Prostate gland (tissue), 2 donors: ENCODE results near the gene IL19. TPM values are rescaled to one million over a fixed set of nuclear protein-coding genes. Genes with fewer than 3 reads are reported as not detected.

Source experiments
- DNase-seq: peaks from one replicate; pipeline ENCODE4 v3.0.0-alpha.2; 2019; ENCODE audit warnings: low spot score
- H3K27ac ChIP-seq, 2 donors: fragments of 200-600 bp; sonication (generic); 2 replicates each; pipeline ENCODE4 v1.5.1; 2017 to 2019
- H3K27me3 ChIP-seq: fragments of 200-600 bp; sonication (generic); replicated peaks from 2 replicates; pipeline ENCODE4 v1.5.1; 2019; ENCODE audit not compliant: insufficient read depth
- H3K36me3 ChIP-seq, 2 donors: fragments of 200-600 bp; sonication (generic); 1 replicate in 1 of 2; 2 replicates in 1 of 2; pipeline versions ENCODE4 v1.5.1 to v1.8.1; 2017 to 2019
- H3K4me1 ChIP-seq: fragments of 200-600 bp; sonication (generic); replicated peaks from 2 replicates; pipeline ENCODE4 v1.5.1; 2019
- H3K4me3 ChIP-seq, 2 donors: fragments of 200-600 bp; sonication (generic); 2 replicates each; pipeline ENCODE4 v1.5.1; 2017 to 2019
- H3K9me3 ChIP-seq: fragments of 200-600 bp; sonication (generic); 2 replicates; pipeline ENCODE4 v1.5.1; 2017
- POLR2A ChIP-seq: fragments of 450-650 bp; IDR thresholded peaks from one replicate; pipeline ENCODE4 v1.6.1; 2016; ENCODE audit warnings: antibody characterized with exemption, mild to moderate bottlenecking
- POLR2AphosphoS5 ChIP-seq: sonication (generic); formaldehyde crosslinking; IDR thresholded peaks from one replicate; pipeline ENCODE4 v1.6.1; 2017; ENCODE audit warnings: antibody characterized with exemption
- WGBS: methylation state at CpG from one replicate; pipeline ENCODE4 v1.1.5; 2018; 5-methylcytosine and 5-hydroxymethylcytosine counted together
- intact Hi-C: fragments of 100-400 bp; cut with DNase I; formaldehyde crosslinking; loops from one replicate; pipeline ENCODE4 v1.14.2; 2022
- total RNA-seq, 2 donors: library from RNA; depleted of rRNA; stranded (reverse); fragments of >200 nt; gene quantifications; one replicate each; pipeline ENCODE4 v1.1.0, GENCODE V29; 2016
- TF ChIP-seq, protein P1 (sequence below), 4 experiments: fragments of 200-600 bp in 2 of 4; fragments of 450-650 bp in 2 of 4; sonication (generic) in 2 of 4; IDR thresholded peaks; 1 replicate in 3 of 4; 2 replicates in 1 of 4; pipeline ENCODE4 v1.5.1; 2016 to 2019; ENCODE audit warnings: antibody characterized with exemption in 4 of 4, mild to moderate bottlenecking in 2 of 4, moderate library complexity in 2 of 4

The IL19 gene, protein sequence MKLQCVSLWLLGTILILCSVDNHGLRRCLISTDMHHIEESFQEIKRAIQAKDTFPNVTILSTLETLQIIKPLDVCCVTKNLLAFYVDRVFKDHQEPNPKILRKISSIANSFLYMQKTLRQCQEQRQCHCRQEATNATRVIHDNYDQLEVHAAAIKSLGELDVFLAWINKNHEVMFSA
- not detected for total RNA-seq

DNA sequence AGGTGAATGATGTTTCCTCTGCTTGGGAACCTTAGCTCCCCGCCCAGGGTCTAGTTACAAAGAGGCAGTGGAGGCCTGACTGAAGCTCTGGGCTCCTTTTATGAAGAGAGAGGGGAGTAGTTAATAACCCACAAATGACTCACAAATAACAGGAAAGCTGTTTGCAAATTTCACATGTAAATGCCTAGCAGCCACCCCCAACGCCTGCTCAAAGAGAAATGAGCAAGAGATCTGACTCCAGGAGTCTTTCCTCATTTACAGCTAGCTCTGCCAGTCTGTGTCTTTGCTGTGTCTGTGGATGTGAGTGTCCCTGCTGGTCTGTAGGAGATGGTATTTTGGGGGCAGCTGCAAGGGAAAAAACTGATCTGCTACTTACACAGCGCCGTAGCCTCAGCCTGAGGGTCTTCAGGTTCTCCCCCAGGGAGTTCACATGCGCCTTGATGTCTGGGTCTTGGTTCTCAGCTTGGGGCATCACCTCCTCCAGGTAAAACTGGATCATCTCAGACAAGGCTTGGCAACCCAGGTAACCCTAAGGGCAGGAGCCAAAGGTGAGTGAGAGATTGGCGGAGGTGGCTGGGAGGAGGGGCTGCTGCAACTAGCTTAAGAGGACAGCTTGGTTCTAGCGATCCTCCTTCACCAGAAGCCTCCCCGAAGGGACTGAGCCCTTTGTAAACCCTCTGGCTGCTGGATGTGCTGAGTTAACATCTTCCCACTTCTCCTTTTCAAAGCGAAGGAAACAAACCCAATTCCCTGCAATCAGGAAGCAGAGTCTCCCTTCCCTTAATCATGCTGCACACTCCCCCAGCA is at the start of gene IL19:
IL19 (plus strand) TSS at position 243 of the 807 bp plus-strand sequence. CDS start 65,890 bp downstream, outside the sequence.
- Histone ChIP-seq H3K27me3 (no peaks in the 10 kb centered on the region), H3K9me3 (no peaks in the 10 kb centered on the region), H3K4me1 (no peaks in the 10 kb centered on the region), H3K4me3 (no peak within 1 kb of the TSS), H3K36me3 (no peaks in the 10 kb centered on the region), H3K27ac (no peak within 1 kb of the TSS)
- DNase-seq, result no peak
- intact Hi-C loops, result no loop called here
- no peak for TF ChIP-seq POLR2A
- TF ChIP-seq POLR2AphosphoS5, result no peak
- TF ChIP-seq, protein P1, sequence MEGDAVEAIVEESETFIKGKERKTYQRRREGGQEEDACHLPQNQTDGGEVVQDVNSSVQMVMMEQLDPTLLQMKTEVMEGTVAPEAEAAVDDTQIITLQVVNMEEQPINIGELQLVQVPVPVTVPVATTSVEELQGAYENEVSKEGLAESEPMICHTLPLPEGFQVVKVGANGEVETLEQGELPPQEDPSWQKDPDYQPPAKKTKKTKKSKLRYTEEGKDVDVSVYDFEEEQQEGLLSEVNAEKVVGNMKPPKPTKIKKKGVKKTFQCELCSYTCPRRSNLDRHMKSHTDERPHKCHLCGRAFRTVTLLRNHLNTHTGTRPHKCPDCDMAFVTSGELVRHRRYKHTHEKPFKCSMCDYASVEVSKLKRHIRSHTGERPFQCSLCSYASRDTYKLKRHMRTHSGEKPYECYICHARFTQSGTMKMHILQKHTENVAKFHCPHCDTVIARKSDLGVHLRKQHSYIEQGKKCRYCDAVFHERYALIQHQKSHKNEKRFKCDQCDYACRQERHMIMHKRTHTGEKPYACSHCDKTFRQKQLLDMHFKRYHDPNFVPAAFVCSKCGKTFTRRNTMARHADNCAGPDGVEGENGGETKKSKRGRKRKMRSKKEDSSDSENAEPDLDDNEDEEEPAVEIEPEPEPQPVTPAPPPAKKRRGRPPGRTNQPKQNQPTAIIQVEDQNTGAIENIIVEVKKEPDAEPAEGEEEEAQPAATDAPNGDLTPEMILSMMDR (IDR thresholded peaks at IDR 0.05), result no peak
- 68% methylated on average over 9 of the region's 9 CpGs for WGBS

DNA sequence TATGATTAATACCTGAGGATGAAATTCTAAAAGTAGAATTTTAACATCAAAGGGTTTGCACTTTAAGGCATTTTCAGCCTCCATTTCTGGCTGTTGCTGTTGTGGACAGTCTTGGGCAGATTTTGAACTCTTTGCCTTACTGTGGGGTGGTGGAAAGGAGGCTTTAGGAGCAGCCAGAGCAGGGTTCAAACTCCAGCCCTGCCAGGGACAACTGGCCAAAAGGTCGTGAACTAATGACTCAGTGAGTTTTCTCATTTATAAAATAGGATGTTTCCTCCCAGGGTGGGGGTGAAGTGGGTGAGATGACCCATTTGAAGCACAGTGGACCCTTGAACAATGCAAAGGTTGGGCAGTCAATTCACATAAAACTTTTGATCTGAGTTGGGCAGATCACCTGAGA is 49.1 kb upstream of the IL19 start:
- DNase-seq, result no peak
- Histone ChIP-seq H3K27ac (no peak overlapping the region), H3K9me3 (no peaks in the 10 kb centered on the region), H3K27me3 (no peaks in the 10 kb centered on the region), H3K4me1 (no peaks in the 10 kb centered on the region), H3K4me3 (no peak overlapping the region), H3K36me3 (no peaks in the 10 kb centered on the region)
- WGBS, result 94% methylated on average over 1 of the region's 1 CpG
- intact Hi-C loops, result loop anchor here (5.0 kb wide), 1 partner anchor 34 kb away; no protein-coding TSS in a partner anchor
- TF ChIP-seq POLR2A (no peak), POLR2AphosphoS5 (no peak)
- TF ChIP-seq, protein P1 (IDR thresholded peaks at IDR 0.05), result no peak

DNA sequence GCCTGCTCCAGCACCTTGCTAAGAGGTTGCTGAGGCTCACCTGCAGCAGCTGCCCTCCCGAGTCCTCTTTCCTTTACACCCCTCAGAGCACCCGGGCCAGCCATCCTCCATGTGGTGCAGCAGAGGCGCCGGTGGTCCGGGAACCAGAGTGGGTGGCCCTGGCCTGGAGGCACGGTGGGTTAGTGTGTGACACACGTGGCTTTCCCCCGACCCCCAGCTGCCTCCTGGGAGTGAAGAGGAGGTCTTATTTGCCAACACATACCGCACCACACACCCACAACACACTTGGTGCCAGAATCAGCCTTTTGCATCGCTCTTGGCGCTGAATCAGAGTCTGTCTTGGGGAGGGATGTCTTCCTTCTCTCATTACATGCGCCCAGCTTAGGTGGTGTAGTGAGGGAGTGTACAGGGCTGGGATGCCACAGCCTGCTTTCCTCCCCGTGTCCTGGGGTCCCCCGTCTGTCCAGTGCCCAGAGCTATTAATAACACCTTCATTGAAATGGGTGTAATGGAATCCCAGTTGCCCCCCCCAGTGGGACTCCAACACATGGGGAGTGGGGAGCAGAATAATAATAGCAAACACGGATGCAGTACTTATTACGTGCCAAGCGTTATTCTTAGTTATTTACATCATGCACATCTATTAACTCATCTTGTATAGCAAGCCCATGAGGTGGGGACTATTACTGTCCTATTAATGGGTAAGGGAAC is 47.7 kb upstream of the IL19 start:
- H3K27ac ChIP-seq, result no peak overlapping the region
- intact Hi-C loops, result loop anchor here (5.0 kb wide), 1 partner anchor 36 kb away; no protein-coding TSS in a partner anchor
- no peaks in the 10 kb centered on the region for H3K36me3 ChIP-seq
- no peaks in the 10 kb centered on the region for H3K9me3 ChIP-seq
- no peak overlapping the region for H3K4me3 ChIP-seq
- no peaks in the 10 kb centered on the region for H3K4me1 ChIP-seq
- H3K27me3 ChIP-seq, result no peaks in the 10 kb centered on the region
- 73% methylated on average over 17 of the region's 17 CpGs for WGBS
- TF ChIP-seq, protein P1 (IDR thresholded peaks at IDR 0.05), result no peak
- TF ChIP-seq POLR2A (no peak), POLR2AphosphoS5 (no peak)
- no peak for DNase-seq

DNA sequence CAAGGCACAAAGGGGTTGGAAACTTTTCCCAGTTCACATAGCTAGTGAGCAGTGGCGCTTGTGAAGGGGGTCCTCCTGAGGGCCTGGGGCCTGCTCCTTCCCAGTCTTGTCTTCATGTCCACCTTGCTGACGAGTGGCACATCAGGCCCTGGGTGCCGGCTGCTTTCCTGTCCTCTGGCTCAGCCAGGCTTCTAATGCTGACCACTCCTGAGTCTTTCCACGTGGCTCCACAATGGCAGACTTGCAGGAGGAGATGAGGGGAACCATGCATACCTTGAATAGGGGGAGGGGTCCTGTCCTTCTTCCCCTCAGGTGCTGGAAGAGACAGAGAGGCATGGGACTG is 47.1 kb upstream of the IL19 start:
- Histone ChIP-seq H3K36me3 (no peaks in the 10 kb centered on the region), H3K4me3 (no peak overlapping the region), H3K4me1 (no peaks in the 10 kb centered on the region), H3K9me3 (no peaks in the 10 kb centered on the region), H3K27me3 (no peaks in the 10 kb centered on the region), H3K27ac (no peak overlapping the region)
- intact Hi-C loops, result loop anchor here (5.0 kb wide), 1 partner anchor 36 kb away; no protein-coding TSS in a partner anchor
- DNase-seq, result no peak
- TF ChIP-seq, protein P1 (IDR thresholded peaks at IDR 0.05), result no peak
- TF ChIP-seq POLR2AphosphoS5, result no peak
- TF ChIP-seq POLR2A, result no peak
- 80% methylated on average over 4 of the region's 4 CpGs for WGBS
